IMR-90 (cell line): Measurements from ENCODE around the gene DCC. TPM values are rescaled to one million over a fixed set of nuclear protein-coding genes. Genes with fewer than 3 reads are reported as not detected.

Experiments
- ATAC-seq: fragments of 200-7000 bp; cut with Tn5 transposase; 2 replicates; pipeline ENCODE4 v1.9.1; 2020; ENCODE audit warnings: low read depth, mild to moderate bottlenecking, moderate library complexity
- BruUV-seq: library from RNA; stranded (reverse); fragments of 400-500 nt; replicated peaks from 2 replicates; lab custom pipeline; 2021; lab: Mats Ljungman, UMichigan
- CTCF ChIA-PET: fragments of 300-600 bp; formaldehyde crosslinking; extraction: SDS; loops from one replicate; lab custom pipeline; 2021; ENCODE audit warnings: antibody characterized with exemption; lab: Yijun Ruan, JAX
- POLR2A ChIA-PET: fragments of 300-600 bp; sonication (Branson Sonifier 250); formaldehyde crosslinking; loops from one replicate; lab custom pipeline; 2022; ENCODE audit warnings: antibody characterized with exemption; ENCODE audit not compliant: unreplicated experiment; lab: Charles Lee
- DNase-seq: peaks from one replicate; pipeline ENCODE4 v3.0.0; 2013
- H2AFZ ChIP-seq: replicated peaks from 2 replicates; pipeline ENCODE3; 2013; ENCODE audit warnings: low read length, mild to moderate bottlenecking; ENCODE audit not compliant: poor library complexity
- H2AK5ac ChIP-seq: 2 replicates; pipeline ENCODE4 v1.6.1; 2013; ENCODE audit warnings: low read depth, low read length, inconsistent platforms
- H2AK9ac ChIP-seq: replicated peaks from 2 replicates; pipeline ENCODE3; 2013; ENCODE audit warnings: mild to moderate bottlenecking, low read depth, low read length, moderate library complexity; ENCODE audit not compliant: poor library complexity
- H2BK120ac ChIP-seq: 2 replicates; pipeline ENCODE4 v1.6.1; 2013; ENCODE audit warnings: low read depth, low read length, inconsistent platforms
- H2BK15ac ChIP-seq: 3 replicates; pipeline ENCODE4 v1.6.1; 2013; ENCODE audit warnings: low read depth, low read length, inconsistent platforms
- H2BK20ac ChIP-seq: 2 replicates; pipeline ENCODE4 v1.6.1; 2013; ENCODE audit warnings: low read depth, mild to moderate bottlenecking, inconsistent platforms, low read length, moderate library complexity
- H2BK5ac ChIP-seq: 2 replicates; pipeline ENCODE4 v1.6.1; 2013; ENCODE audit warnings: mild to moderate bottlenecking, low read depth, low read length, inconsistent platforms; ENCODE audit not compliant: poor library complexity, severe bottlenecking
- H3K14ac ChIP-seq: replicated peaks from 2 replicates; pipeline ENCODE4 v1.6.1; 2013; ENCODE audit warnings: low read depth, low read length, inconsistent platforms
- H3K18ac ChIP-seq: 2 replicates; pipeline ENCODE4 v1.6.1; 2013; ENCODE audit warnings: low read depth, low read length, control low read depth
- H3K23ac ChIP-seq: 2 replicates; pipeline ENCODE4 v1.6.1; 2013; ENCODE audit warnings: low read depth, low read length, inconsistent platforms
- H3K27ac ChIP-seq: 2 replicates; pipeline ENCODE4 v1.5.1; 2013; ENCODE audit warnings: mild to moderate bottlenecking, control low read depth, low read length; ENCODE audit not compliant: insufficient read depth
- H3K27me3 ChIP-seq: 2 replicates; pipeline ENCODE4 v1.6.1; 2013; ENCODE audit warnings: low read length; ENCODE audit not compliant: control insufficient read depth, insufficient read depth
- H3K36me3 ChIP-seq: 2 replicates; pipeline ENCODE4 v1.6.1; 2013; ENCODE audit warnings: low read length, mixed read lengths; ENCODE audit not compliant: control insufficient read depth, insufficient read depth
- H3K4ac ChIP-seq: 2 replicates; pipeline ENCODE4 v1.6.1; 2013; ENCODE audit warnings: low read depth, low read length, inconsistent platforms
- H3K4me1 ChIP-seq: 2 replicates; pipeline ENCODE4 v1.6.1; 2013; ENCODE audit warnings: low read length, mixed read lengths; ENCODE audit not compliant: control insufficient read depth, insufficient read depth
- H3K4me2 ChIP-seq: 2 replicates; pipeline ENCODE4 v1.6.1; 2013; ENCODE audit warnings: low read depth, mild to moderate bottlenecking, control low read depth, low read length, moderate library complexity
- H3K4me3 ChIP-seq: 2 replicates; pipeline ENCODE4 v1.5.1; 2013; ENCODE audit warnings: low read depth, mild to moderate bottlenecking, control low read depth, low read length, moderate library complexity; ENCODE audit not compliant: insufficient read depth
- H3K56ac ChIP-seq: 2 replicates; pipeline ENCODE4 v1.6.1; 2013; ENCODE audit warnings: low read length, inconsistent platforms; ENCODE audit not compliant: insufficient read depth; ENCODE audit errors: extremely low read depth
- H3K79me1 ChIP-seq, 2 experiments: 2 replicates each; pipeline ENCODE4 v1.6.1; 2013; ENCODE audit warnings: low read length in 2 of 2, inconsistent platforms in 1 of 2, low read depth in 1 of 2
- H3K9ac ChIP-seq: 2 replicates; pipeline ENCODE4 v1.6.1; 2013; ENCODE audit warnings: low read depth, low read length, control low read depth
- H3K9me1 ChIP-seq: 2 replicates; pipeline ENCODE4 v1.6.1; 2013; ENCODE audit warnings: low read length, inconsistent platforms; ENCODE audit not compliant: insufficient read depth
- H3K9me3 ChIP-seq: 2 replicates; pipeline ENCODE4 v1.6.1; 2013; ENCODE audit warnings: low read length; ENCODE audit not compliant: control insufficient read depth, insufficient read depth
- H4K20me1 ChIP-seq: 2 replicates; pipeline ENCODE4 v1.6.1; 2013; ENCODE audit warnings: low read length, inconsistent platforms; ENCODE audit not compliant: insufficient read depth
- H4K5ac ChIP-seq: 2 replicates; pipeline ENCODE4 v1.6.1; 2013; ENCODE audit warnings: mild to moderate bottlenecking, low read depth, low read length, control low read depth
- H4K8ac ChIP-seq, 2 experiments: 2 replicates each; pipeline ENCODE4 v1.6.1; 2013; ENCODE audit warnings: low read depth in 2 of 2, low read length in 2 of 2, control low read depth in 1 of 2, inconsistent platforms in 1 of 2
- H4K91ac ChIP-seq: 2 replicates; pipeline ENCODE4 v1.6.1; 2013; ENCODE audit warnings: low read depth, low read length, inconsistent platforms; ENCODE audit not compliant: insufficient read depth
- BHLHE40 ChIP-seq: fragments of 150-350 bp; IDR thresholded peaks from 2 replicates; pipeline ENCODE4 v1.6.1; 2016; ENCODE audit warnings: mild to moderate bottlenecking, low read depth, low read length
- CEBPB ChIP-seq: IDR thresholded peaks from 2 replicates; pipeline ENCODE4 v1.6.1; 2012; ENCODE audit warnings: low read depth, low read length, improper control_type of control experiment
- CHD1 ChIP-seq: IDR thresholded peaks from 2 replicates; pipeline ENCODE4 v1.6.1; 2012; ENCODE audit warnings: low read depth, low read length, improper control_type of control experiment
- FOS ChIP-seq: fragments of 150-350 bp; IDR thresholded peaks from 2 replicates; pipeline ENCODE4 v1.6.1; 2016; ENCODE audit warnings: low read depth, low read length
- MAFK ChIP-seq: IDR thresholded peaks from 2 replicates; pipeline ENCODE4 v1.6.1; 2012; ENCODE audit warnings: low read depth, low read length, improper control_type of control experiment
- MAZ ChIP-seq: IDR thresholded peaks from 2 replicates; pipeline ENCODE4 v1.6.1; 2012; ENCODE audit warnings: low read depth, mild to moderate bottlenecking, low read length, improper control_type of control experiment, moderate library complexity, borderline replicate concordance
- MXI1 ChIP-seq: IDR thresholded peaks from 2 replicates; pipeline ENCODE4 v1.6.1; 2012; ENCODE audit warnings: low read depth, mild to moderate bottlenecking, low read length, moderate library complexity, borderline replicate concordance
- NFE2L2 ChIP-seq: fragments of 150-350 bp; IDR thresholded peaks from 2 replicates; pipeline ENCODE4 v1.6.1; 2016; ENCODE audit warnings: low read depth, mild to moderate bottlenecking, low read length
- RFX5 ChIP-seq: IDR thresholded peaks from 2 replicates; pipeline ENCODE4 v1.8.0; 2012; ENCODE audit warnings: low read depth, mild to moderate bottlenecking, low read length, moderate library complexity
- SMC3 ChIP-seq: fragments of 150-350 bp; IDR thresholded peaks from 2 replicates; pipeline ENCODE4 v1.6.1; 2016; ENCODE audit warnings: low read depth, mild to moderate bottlenecking, antibody characterized with exemption, low read length, moderate library complexity
- WGBS, 2 experiments: methylation state at CpG; one replicate each; pipeline versions ENCODE4 v1.1.5 to v1.1.7; 2013; ENCODE audit warnings: missing lambda C conversion rate in 2 of 2; ENCODE audit not compliant: insufficient read length in 1 of 2; ENCODE audit errors: extremely low coverage in 2 of 2; 5-methylcytosine and 5-hydroxymethylcytosine counted together
- dilution Hi-C: fragments of 300-500 bp; cut with HindIII; formaldehyde crosslinking; loops from one replicate; pipeline ENCODE4 v1.14.3; 2018; ENCODE audit warnings: low sequenced_read_pairs; ENCODE audit not compliant: unreplicated experiment
- in situ Hi-C: fragments of 300-500 bp; cut with MboI; formaldehyde crosslinking; loops from 3 replicates; pipeline ENCODE4 v1.14.3; 2019; ENCODE audit warnings: low sequenced_read_pairs, inconsistent platforms, mixed read lengths
- intact Hi-C: fragments of 100-400 bp; cut with micrococcal nuclease; formaldehyde crosslinking; loops from 2 replicates; pipeline ENCODE4 v1.10.0; 2022
- polyA plus RNA-seq, 3 experiments: library from polyadenylated mRNA; depleted of rRNA; stranded (reverse); fragments of >200 nt; gene quantifications; 2 replicates each; pipeline ENCODE4 v1.2.3, GENCODE V29; 2012; ENCODE audit warnings: low replicate concordance in 1 of 3
- total RNA-seq: library from RNA; depleted of rRNA; stranded (reverse); fragments of >200 nt; gene quantifications from 2 replicates; pipeline ENCODE4 v1.2.3, GENCODE V29; 2012
- TF ChIP-seq, protein P1 (sequence below): fragments of 150-350 bp; IDR thresholded peaks from 2 replicates; pipeline ENCODE4 v1.6.1; 2017; ENCODE audit warnings: mild to moderate bottlenecking, antibody characterized with exemption, low read length, low read depth

Gene DCC
- total and polyA plus RNA-seq, 2 of the 4 experiments (the other 2 are of a cell fraction): 0.31 to 0.54 TPM

DNA sequence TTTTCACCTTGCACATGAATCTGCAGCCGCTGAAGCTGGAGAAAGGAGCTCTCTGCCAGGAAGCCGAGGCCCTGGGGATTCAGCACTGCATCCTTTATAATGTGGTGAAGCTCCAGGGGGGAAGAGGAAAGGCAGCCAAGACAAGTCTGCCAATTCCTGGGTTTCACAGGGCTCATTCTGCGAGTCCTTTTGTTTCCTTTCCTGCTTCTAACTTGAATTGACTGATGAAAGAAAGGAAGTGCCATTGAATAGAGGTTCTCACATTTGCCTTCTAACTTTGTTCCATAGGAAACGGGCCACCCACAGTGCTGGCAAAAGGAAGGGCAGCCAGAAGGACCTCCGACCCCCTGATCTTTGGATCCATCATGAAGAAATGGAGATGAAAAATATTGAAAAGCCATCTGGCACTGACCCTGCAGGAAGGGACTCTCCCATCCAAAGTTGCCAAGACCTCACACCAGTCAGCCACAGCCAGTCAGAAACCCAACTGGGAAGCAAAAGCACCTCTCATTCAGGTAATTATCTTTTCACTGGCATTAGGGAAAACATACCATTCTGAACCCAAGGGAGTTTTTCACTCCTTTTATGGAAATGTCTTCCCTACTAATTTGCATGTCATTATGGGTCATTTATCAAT is 1119.1 kb downstream of the DCC start:
- POLR2A ChIA-PET: no interaction called here
- no peaks in the 10 kb centered on the region for H3K36me3 ChIP-seq
- H4K91ac ChIP-seq: no peak overlapping the region
- in situ Hi-C loops (no loop called here), dilution Hi-C loops (no loop called here), intact Hi-C loops (no loop called here)
- no TSS peak for BruUV-seq
- no peak overlapping the region for H4K8ac ChIP-seq
- H2BK120ac ChIP-seq: no peak overlapping the region
- no peaks in the 10 kb centered on the region for H3K79me1 ChIP-seq
- H3K4me2 ChIP-seq: no peak overlapping the region
- H3K9ac ChIP-seq: no peak overlapping the region
- CTCF ChIA-PET: no interaction called here
- H3K14ac ChIP-seq: no peak overlapping the region
- no peak overlapping the region for H4K5ac ChIP-seq
- H2BK15ac ChIP-seq: no peak overlapping the region
- H2BK20ac ChIP-seq: no peak overlapping the region
- H2BK5ac ChIP-seq: no peak overlapping the region
- no peak overlapping the region for H2AK5ac ChIP-seq
- H3K27me3 ChIP-seq: no peaks in the 10 kb centered on the region
- H3K18ac ChIP-seq: no peak overlapping the region
- H4K20me1 ChIP-seq: no peaks in the 10 kb centered on the region
- no peak overlapping the region for H2AK9ac ChIP-seq
- H3K4me3 ChIP-seq: no peak overlapping the region
- no peaks in the 10 kb centered on the region for H3K9me1 ChIP-seq
- DNase-seq (no peak), ATAC-seq (no peak)
- no peak overlapping the region for H3K56ac ChIP-seq
- H3K4me1 ChIP-seq: no peaks in the 10 kb centered on the region
- H3K27ac ChIP-seq: no peak overlapping the region
- TF ChIP-seq BHLHE40 (no peak), MAZ (no peak), NFE2L2 (no peak), FOS (no peak), MAFK (no peak), RFX5 (no peak), CHD1 (no peak), MXI1 (no peak), CEBPB (no peak), SMC3 (no peak)
- TF ChIP-seq, protein P1, sequence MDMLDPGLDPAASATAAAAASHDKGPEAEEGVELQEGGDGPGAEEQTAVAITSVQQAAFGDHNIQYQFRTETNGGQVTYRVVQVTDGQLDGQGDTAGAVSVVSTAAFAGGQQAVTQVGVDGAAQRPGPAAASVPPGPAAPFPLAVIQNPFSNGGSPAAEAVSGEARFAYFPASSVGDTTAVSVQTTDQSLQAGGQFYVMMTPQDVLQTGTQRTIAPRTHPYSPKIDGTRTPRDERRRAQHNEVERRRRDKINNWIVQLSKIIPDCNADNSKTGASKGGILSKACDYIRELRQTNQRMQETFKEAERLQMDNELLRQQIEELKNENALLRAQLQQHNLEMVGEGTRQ: no peak
- H3K9me3 ChIP-seq: peaks cover 8% of the 10 kb centered on the region
- WGBS, 2 experiments: no CpG with 5 or more reads among the region's 5 CpGs
- no peak overlapping the region for H3K23ac ChIP-seq
- H2AFZ ChIP-seq: no peak overlapping the region
- H3K4ac ChIP-seq: no peak overlapping the region
